GM23338 (cell line): ENCODE measurements around the gene GLB1L3. TPM values are rescaled to one million over a fixed set of nuclear protein-coding genes. Genes with fewer than 3 reads are reported as not detected.

Source experiments
- ATAC-seq: fragments of 200-7000 bp; cut with Tn5 transposase; 3 replicates; pipeline ENCODE4 v1.9.1; 2020
- DNase-seq: peaks from one replicate; pipeline ENCODE4 v3.0.0-alpha.2; 2015; ENCODE audit warnings: low spot score
- H2AFZ ChIP-seq: fragments of 200-600 bp; sonication (generic); 2 replicates; pipeline ENCODE4 v1.8.0; 2016; ENCODE audit warnings: antibody characterized with exemption, mild to moderate bottlenecking, moderate library complexity
- H3F3A ChIP-seq: fragments of 200-600 bp; sonication (generic); replicated peaks from 2 replicates; pipeline ENCODE4 v1.8.0; 2017; ENCODE audit warnings: antibody characterized with exemption, mixed run types, low read depth
- H3K27ac ChIP-seq: fragments of 200-600 bp; sonication (generic); 2 replicates; pipeline ENCODE4 v1.6.1; 2016; ENCODE audit warnings: low read depth
- H3K27me3 ChIP-seq: fragments of 200-600 bp; sonication (generic); 2 replicates; pipeline ENCODE4 v1.8.0; 2016; ENCODE audit warnings: mild to moderate bottlenecking, mixed run types, moderate library complexity; ENCODE audit not compliant: insufficient read depth
- H3K36me3 ChIP-seq: fragments of 200-600 bp; sonication (generic); 2 replicates; pipeline ENCODE4 v1.8.0; 2016; ENCODE audit warnings: mild to moderate bottlenecking; ENCODE audit not compliant: insufficient read depth
- H3K4me1 ChIP-seq: fragments of 200-600 bp; sonication (generic); 2 replicates; pipeline ENCODE4 v1.8.0; 2016; ENCODE audit warnings: mild to moderate bottlenecking, moderate library complexity; ENCODE audit not compliant: insufficient read depth
- H3K4me2 ChIP-seq: fragments of 200-600 bp; sonication (generic); 2 replicates; pipeline ENCODE4 v1.7.1; 2017; ENCODE audit warnings: mixed run types
- H3K4me3 ChIP-seq: fragments of 200-600 bp; sonication (generic); 2 replicates; pipeline ENCODE4 v1.6.1; 2016; ENCODE audit warnings: mixed run types
- H3K79me2 ChIP-seq: fragments of 200-600 bp; sonication (generic); replicated peaks from 2 replicates; pipeline ENCODE4 v1.8.0; 2017; ENCODE audit warnings: mild to moderate bottlenecking; ENCODE audit not compliant: insufficient read depth
- H3K9me2 ChIP-seq: fragments of 200-600 bp; sonication (generic); 2 replicates; pipeline ENCODE4 v1.8.0; 2017; ENCODE audit not compliant: insufficient read depth
- H4K20me1 ChIP-seq: fragments of 200-600 bp; sonication (generic); replicated peaks from 2 replicates; pipeline ENCODE4 v1.8.0; 2017; ENCODE audit warnings: mild to moderate bottlenecking; ENCODE audit not compliant: insufficient read depth
- H3K27ac Mint-ChIP-seq: 2 replicates; pipeline ENCODE4 v1.8.0; 2020; ENCODE audit warnings: inconsistent platforms, mild to moderate bottlenecking, moderate library complexity, mixed read lengths
- H3K27me3 Mint-ChIP-seq: 3 replicates; pipeline ENCODE4 v1.8.0; 2022; ENCODE audit warnings: low read depth, mild to moderate bottlenecking, moderate library complexity, mixed read lengths, inconsistent platforms; ENCODE audit not compliant: insufficient read depth, poor library complexity
- H3K36me3 Mint-ChIP-seq: 3 replicates; pipeline ENCODE4 v1.8.0; 2021; ENCODE audit warnings: low read depth, mild to moderate bottlenecking, inconsistent platforms, moderate library complexity, mixed read lengths
- H3K4me1 Mint-ChIP-seq: 3 replicates; pipeline ENCODE4 v1.8.0; 2020; ENCODE audit warnings: mild to moderate bottlenecking, inconsistent platforms, mixed read lengths
- H3K4me3 Mint-ChIP-seq: 3 replicates; pipeline ENCODE4 v1.8.0; 2021; ENCODE audit warnings: moderate library complexity, mild to moderate bottlenecking, inconsistent platforms, mixed read lengths
- H3K9me3 Mint-ChIP-seq: 3 replicates; pipeline ENCODE4 v1.8.0; 2020; ENCODE audit warnings: moderate library complexity, mild to moderate bottlenecking, inconsistent platforms, mixed read lengths
- CREB1 ChIP-seq: fragments of 250-450 bp; sonication (Bioruptor Pico); IDR thresholded peaks from 2 replicates; pipeline ENCODE4 v1.5.0; 2020; ENCODE audit warnings: low read depth, mild to moderate bottlenecking, moderate library complexity
- EZH2 ChIP-seq: fragments of 200-600 bp; sonication (generic); IDR thresholded peaks from one replicate; pipeline ENCODE4 v1.8.0; 2017; ENCODE audit warnings: antibody characterized with exemption, mild to moderate bottlenecking, low read depth; ENCODE audit not compliant: unreplicated experiment
- EZH2phosphoT487 ChIP-seq: fragments of 200-600 bp; sonication (generic); IDR thresholded peaks from one replicate; pipeline ENCODE4 v1.8.1; 2018; ENCODE audit warnings: antibody characterized with exemption; ENCODE audit not compliant: unreplicated experiment
- JUNB ChIP-seq: IDR thresholded peaks from one replicate; pipeline ENCODE4 v1.6.1; 2016; ENCODE audit warnings: antibody characterized with exemption; ENCODE audit not compliant: unreplicated experiment
- NANOG ChIP-seq: IDR thresholded peaks from 2 replicates; pipeline ENCODE4 v1.6.1; 2016; ENCODE audit warnings: antibody characterized with exemption, borderline replicate concordance
- POLR2AphosphoS5 ChIP-seq: IDR thresholded peaks from 2 replicates; pipeline ENCODE4 v1.6.1; 2016; ENCODE audit warnings: antibody characterized with exemption, low read depth
- STAT1 ChIP-seq: IDR thresholded peaks from one replicate; pipeline ENCODE4 v1.6.1; 2016; ENCODE audit warnings: antibody characterized with exemption; ENCODE audit not compliant: unreplicated experiment
- ZNF114 ChIP-seq: fragments of 250-450 bp; sonication (Bioruptor Pico); IDR thresholded peaks from 2 replicates; pipeline ENCODE4 v1.5.0; 2020; ENCODE audit warnings: mild to moderate bottlenecking, moderate library complexity
- ZNF331 ChIP-seq: fragments of 250-450 bp; sonication (Bioruptor Pico); IDR thresholded peaks from 2 replicates; pipeline ENCODE4 v1.5.0; 2020; ENCODE audit warnings: low read depth, mild to moderate bottlenecking, moderate library complexity
- polyA plus RNA-seq: library from polyadenylated mRNA; unstranded; fragments of >200 nt; fragmentation: Nextera tagmentation; extraction: Ambion mirVana; gene quantifications from 2 replicates; pipeline ENCODE4 v1.2.1, GENCODE V29; 2016
- total RNA-seq: library from RNA; depleted of rRNA; stranded (reverse); fragments of >200 nt; shearing (Covaris generic); gene quantifications from 2 replicates; pipeline ENCODE4 v1.2.3, GENCODE V29; 2014
- TF ChIP-seq, protein P1 (sequence below): IDR thresholded peaks from one replicate; pipeline ENCODE4 v1.6.1; 2018; ENCODE audit warnings: antibody characterized with exemption; ENCODE audit not compliant: unreplicated experiment
- TF ChIP-seq, protein P2 (sequence below), 2 experiments: fragments of 200-600 bp in 1 of 2; sonication (generic) in 1 of 2; conservative IDR thresholded peaks; 2 replicates each; pipeline versions ENCODE4 v1.5.1 to v1.6.1; 2016 to 2017; ENCODE audit warnings: antibody characterized with exemption in 2 of 2, low read depth in 2 of 2, mild to moderate bottlenecking in 2 of 2, moderate library complexity in 1 of 2
- TF ChIP-seq, protein P3 (sequence below): fragments of 250-450 bp; sonication (Bioruptor Pico); IDR thresholded peaks from 2 replicates; pipeline ENCODE4 v1.5.0; 2020; ENCODE audit warnings: mild to moderate bottlenecking, moderate library complexity
- TF ChIP-seq, protein P4 (sequence below): IDR thresholded peaks from 2 replicates; pipeline ENCODE4 v1.6.1; 2016; ENCODE audit warnings: antibody characterized with exemption

The GLB1L3 gene
- total and polyA plus RNA-seq, 2 experiments from 2014 or later: 28.8 to 33.1 TPM

DNA sequence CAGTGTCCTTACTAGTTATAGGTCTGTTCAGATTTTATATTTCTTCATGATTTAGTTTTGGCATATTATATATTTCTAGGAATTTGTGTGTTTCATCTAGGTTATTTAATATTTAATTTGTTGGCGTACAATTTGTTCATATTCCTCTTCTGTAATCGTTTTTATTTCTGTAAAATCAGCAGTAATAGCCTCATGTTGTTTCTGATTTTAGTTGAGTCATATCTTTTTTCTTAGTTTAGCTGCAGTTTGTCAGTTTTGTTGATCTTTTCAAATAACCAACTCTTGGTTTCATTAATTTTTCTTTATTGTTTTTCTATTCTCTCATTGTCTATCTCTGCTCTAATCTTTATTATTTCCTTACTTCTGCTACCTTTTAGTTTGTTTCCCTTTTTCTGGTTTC, 75.9 kb downstream of the GLB1L3 start:
- Histone ChIP-seq H3K4me2 (no peak overlapping the region), H3K27me3 (no peaks in the 10 kb centered on the region), H3F3A (no peaks in the 10 kb centered on the region), H3K9me2 (0 out of 2 replicates have a peak, but pooled peaks cover 3% of the 10 kb centered on the region), H3K36me3 (no peaks in the 10 kb centered on the region), H3K27ac (no peak overlapping the region), H3K4me3 (no peak overlapping the region), H3K79me2 (no peaks in the 10 kb centered on the region), H3K4me1 (peaks cover 16% of the 10 kb centered on the region), H4K20me1 (no peaks in the 10 kb centered on the region), H2AFZ (no peak overlapping the region)
- H3K36me3 Mint-ChIP-seq: no peaks in the 10 kb centered on the region
- ATAC-seq (no peak), DNase-seq (no peak)
- H3K27ac Mint-ChIP-seq: no peak overlapping the region
- H3K9me3 Mint-ChIP-seq: no peaks in the 10 kb centered on the region; the same call in 2 of the 3 replicates
- H3K4me1 Mint-ChIP-seq: peaks cover 24% of the 10 kb centered on the region
- TF ChIP-seq POLR2AphosphoS5 (no peak), NANOG (no peak), ZNF331 (CRISPR knock-in tag) (no peak), CREB1 (CRISPR knock-in tag) (no peak), EZH2 (no peak), JUNB (no peak), ZNF114 (no peak), STAT1 (no peak), EZH2phosphoT487 (no peak)
- TF ChIP-seq, protein P1, sequence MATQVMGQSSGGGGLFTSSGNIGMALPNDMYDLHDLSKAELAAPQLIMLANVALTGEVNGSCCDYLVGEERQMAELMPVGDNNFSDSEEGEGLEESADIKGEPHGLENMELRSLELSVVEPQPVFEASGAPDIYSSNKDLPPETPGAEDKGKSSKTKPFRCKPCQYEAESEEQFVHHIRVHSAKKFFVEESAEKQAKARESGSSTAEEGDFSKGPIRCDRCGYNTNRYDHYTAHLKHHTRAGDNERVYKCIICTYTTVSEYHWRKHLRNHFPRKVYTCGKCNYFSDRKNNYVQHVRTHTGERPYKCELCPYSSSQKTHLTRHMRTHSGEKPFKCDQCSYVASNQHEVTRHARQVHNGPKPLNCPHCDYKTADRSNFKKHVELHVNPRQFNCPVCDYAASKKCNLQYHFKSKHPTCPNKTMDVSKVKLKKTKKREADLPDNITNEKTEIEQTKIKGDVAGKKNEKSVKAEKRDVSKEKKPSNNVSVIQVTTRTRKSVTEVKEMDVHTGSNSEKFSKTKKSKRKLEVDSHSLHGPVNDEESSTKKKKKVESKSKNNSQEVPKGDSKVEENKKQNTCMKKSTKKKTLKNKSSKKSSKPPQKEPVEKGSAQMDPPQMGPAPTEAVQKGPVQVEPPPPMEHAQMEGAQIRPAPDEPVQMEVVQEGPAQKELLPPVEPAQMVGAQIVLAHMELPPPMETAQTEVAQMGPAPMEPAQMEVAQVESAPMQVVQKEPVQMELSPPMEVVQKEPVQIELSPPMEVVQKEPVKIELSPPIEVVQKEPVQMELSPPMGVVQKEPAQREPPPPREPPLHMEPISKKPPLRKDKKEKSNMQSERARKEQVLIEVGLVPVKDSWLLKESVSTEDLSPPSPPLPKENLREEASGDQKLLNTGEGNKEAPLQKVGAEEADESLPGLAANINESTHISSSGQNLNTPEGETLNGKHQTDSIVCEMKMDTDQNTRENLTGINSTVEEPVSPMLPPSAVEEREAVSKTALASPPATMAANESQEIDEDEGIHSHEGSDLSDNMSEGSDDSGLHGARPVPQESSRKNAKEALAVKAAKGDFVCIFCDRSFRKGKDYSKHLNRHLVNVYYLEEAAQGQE: no peak
- TF ChIP-seq, protein P2, sequence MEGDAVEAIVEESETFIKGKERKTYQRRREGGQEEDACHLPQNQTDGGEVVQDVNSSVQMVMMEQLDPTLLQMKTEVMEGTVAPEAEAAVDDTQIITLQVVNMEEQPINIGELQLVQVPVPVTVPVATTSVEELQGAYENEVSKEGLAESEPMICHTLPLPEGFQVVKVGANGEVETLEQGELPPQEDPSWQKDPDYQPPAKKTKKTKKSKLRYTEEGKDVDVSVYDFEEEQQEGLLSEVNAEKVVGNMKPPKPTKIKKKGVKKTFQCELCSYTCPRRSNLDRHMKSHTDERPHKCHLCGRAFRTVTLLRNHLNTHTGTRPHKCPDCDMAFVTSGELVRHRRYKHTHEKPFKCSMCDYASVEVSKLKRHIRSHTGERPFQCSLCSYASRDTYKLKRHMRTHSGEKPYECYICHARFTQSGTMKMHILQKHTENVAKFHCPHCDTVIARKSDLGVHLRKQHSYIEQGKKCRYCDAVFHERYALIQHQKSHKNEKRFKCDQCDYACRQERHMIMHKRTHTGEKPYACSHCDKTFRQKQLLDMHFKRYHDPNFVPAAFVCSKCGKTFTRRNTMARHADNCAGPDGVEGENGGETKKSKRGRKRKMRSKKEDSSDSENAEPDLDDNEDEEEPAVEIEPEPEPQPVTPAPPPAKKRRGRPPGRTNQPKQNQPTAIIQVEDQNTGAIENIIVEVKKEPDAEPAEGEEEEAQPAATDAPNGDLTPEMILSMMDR (conservative IDR thresholded peaks at IDR 0.05; ENCODE audit: low read depth in 2 of 2): no peak
- TF ChIP-seq, protein P3, sequence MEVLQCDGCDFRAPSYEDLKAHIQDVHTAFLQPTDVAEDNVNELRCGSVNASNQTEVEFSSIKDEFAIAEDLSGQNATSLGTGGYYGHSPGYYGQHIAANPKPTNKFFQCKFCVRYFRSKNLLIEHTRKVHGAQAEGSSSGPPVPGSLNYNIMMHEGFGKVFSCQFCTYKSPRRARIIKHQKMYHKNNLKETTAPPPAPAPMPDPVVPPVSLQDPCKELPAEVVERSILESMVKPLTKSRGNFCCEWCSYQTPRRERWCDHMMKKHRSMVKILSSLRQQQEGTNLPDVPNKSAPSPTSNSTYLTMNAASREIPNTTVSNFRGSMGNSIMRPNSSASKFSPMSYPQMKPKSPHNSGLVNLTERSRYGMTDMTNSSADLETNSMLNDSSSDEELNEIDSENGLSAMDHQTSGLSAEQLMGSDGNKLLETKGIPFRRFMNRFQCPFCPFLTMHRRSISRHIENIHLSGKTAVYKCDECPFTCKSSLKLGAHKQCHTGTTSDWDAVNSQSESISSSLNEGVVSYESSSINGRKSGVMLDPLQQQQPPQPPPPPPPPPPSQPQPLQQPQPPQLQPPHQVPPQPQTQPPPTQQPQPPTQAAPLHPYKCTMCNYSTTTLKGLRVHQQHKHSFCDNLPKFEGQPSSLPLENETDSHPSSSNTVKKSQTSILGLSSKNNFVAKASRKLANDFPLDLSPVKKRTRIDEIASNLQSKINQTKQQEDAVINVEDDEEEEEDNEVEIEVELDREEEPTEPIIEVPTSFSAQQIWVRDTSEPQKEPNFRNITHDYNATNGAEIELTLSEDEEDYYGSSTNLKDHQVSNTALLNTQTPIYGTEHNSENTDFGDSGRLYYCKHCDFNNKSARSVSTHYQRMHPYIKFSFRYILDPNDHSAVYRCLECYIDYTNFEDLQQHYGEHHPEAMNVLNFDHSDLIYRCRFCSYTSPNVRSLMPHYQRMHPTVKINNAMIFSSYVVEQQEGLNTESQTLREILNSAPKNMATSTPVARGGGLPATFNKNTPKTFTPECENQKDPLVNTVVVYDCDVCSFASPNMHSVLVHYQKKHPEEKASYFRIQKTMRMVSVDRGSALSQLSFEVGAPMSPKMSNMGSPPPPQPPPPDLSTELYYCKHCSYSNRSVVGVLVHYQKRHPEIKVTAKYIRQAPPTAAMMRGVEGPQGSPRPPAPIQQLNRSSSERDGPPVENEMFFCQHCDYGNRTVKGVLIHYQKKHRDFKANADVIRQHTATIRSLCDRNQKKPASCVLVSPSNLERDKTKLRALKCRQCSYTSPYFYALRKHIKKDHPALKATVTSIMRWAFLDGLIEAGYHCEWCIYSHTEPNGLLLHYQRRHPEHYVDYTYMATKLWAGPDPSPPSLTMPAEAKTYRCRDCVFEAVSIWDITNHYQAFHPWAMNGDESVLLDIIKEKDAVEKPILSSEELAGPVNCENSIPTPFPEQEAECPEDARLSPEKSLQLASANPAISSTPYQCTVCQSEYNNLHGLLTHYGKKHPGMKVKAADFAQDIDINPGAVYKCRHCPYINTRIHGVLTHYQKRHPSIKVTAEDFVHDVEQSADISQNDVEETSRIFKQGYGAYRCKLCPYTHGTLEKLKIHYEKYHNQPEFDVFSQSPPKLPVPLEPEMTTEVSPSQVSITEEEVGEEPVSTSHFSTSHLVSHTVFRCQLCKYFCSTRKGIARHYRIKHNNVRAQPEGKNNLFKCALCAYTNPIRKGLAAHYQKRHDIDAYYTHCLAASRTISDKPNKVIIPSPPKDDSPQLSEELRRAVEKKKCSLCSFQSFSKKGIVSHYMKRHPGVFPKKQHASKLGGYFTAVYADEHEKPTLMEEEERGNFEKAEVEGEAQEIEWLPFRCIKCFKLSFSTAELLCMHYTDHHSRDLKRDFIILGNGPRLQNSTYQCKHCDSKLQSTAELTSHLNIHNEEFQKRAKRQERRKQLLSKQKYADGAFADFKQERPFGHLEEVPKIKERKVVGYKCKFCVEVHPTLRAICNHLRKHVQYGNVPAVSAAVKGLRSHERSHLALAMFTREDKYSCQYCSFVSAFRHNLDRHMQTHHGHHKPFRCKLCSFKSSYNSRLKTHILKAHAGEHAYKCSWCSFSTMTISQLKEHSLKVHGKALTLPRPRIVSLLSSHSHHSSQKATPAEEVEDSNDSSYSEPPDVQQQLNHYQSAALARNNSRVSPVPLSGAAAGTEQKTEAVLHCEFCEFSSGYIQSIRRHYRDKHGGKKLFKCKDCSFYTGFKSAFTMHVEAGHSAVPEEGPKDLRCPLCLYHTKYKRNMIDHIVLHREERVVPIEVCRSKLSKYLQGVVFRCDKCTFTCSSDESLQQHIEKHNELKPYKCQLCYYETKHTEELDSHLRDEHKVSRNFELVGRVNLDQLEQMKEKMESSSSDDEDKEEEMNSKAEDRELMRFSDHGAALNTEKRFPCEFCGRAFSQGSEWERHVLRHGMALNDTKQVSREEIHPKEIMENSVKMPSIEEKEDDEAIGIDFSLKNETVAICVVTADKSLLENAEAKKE (CRISPR knock-in tag): no peak
- TF ChIP-seq, protein P4, sequence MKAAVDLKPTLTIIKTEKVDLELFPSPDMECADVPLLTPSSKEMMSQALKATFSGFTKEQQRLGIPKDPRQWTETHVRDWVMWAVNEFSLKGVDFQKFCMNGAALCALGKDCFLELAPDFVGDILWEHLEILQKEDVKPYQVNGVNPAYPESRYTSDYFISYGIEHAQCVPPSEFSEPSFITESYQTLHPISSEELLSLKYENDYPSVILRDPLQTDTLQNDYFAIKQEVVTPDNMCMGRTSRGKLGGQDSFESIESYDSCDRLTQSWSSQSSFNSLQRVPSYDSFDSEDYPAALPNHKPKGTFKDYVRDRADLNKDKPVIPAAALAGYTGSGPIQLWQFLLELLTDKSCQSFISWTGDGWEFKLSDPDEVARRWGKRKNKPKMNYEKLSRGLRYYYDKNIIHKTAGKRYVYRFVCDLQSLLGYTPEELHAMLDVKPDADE: no peak
- H3K27me3 Mint-ChIP-seq: peaks cover 3% of the 10 kb centered on the region
- H3K4me3 Mint-ChIP-seq: no peak overlapping the region
